CD14-positive monocyte (primary cell): ENCODE measurements around the gene MAPK8IP1. TPM values are rescaled to one million over a fixed set of nuclear protein-coding genes. Genes with fewer than 3 reads are reported as not detected.

Experiments
- DNase-seq, 3 donors: peaks; one replicate each; pipeline ENCODE4 v3.0.0-alpha.2; 2011 to 2022
- H2AFZ ChIP-seq: 2 replicates; pipeline ENCODE4 v1.6.0; 2012; ENCODE audit warnings: mild to moderate bottlenecking, low read depth, low read length, inconsistent platforms; ENCODE audit not compliant: insufficient read depth, poor library complexity, severe bottlenecking
- H3K27ac ChIP-seq, 2 donors: 1 replicate in 1 of 2; 2 replicates in 1 of 2; pipeline ENCODE4 v1.5.1; 2012 to 2013; ENCODE audit warnings: low read length in 2 of 2, control low read depth in 1 of 2, inconsistent platforms in 1 of 2, low read depth in 1 of 2, mild to moderate bottlenecking in 1 of 2
- H3K27me3 ChIP-seq, 2 donors: one replicate each; pipeline versions ENCODE4 v1.6.0 to v1.6.1; 2011 to 2013; ENCODE audit warnings: low read length in 2 of 2; ENCODE audit not compliant: control insufficient read depth in 2 of 2, insufficient read depth in 2 of 2
- H3K36me3 ChIP-seq, 2 donors: replicated peaks in 1 of 2; 1 replicate in 1 of 2; 2 replicates in 1 of 2; pipeline versions ENCODE4 v1.5.1 to v1.6.1; 2012 to 2013; ENCODE audit warnings: low read length in 2 of 2, control low read depth in 1 of 2, inconsistent platforms in 1 of 2, mild to moderate bottlenecking in 1 of 2; ENCODE audit not compliant: insufficient read depth in 2 of 2, control insufficient read depth in 1 of 2
- H3K4me1 ChIP-seq, 2 donors: 1 replicate in 1 of 2; 2 replicates in 1 of 2; pipeline versions ENCODE4 v1.5.1 to v1.6.1; 2012 to 2013; ENCODE audit warnings: low read length in 2 of 2, control low read depth in 1 of 2, inconsistent platforms in 1 of 2, mild to moderate bottlenecking in 1 of 2, moderate library complexity in 1 of 2; ENCODE audit not compliant: insufficient read depth in 2 of 2, control insufficient read depth in 1 of 2
- H3K4me2 ChIP-seq: replicated peaks from 2 replicates; pipeline ENCODE3; 2012; ENCODE audit warnings: low read length, moderate library complexity, mild to moderate bottlenecking; ENCODE audit not compliant: poor library complexity, severe bottlenecking; ENCODE audit errors: extremely low read depth
- H3K4me3 ChIP-seq, 3 experiments: fragments of 200-600 bp in 1 of 3; sonication (generic) in 1 of 3; replicated peaks in 1 of 3; 1 replicate in 2 of 3; 2 replicates in 1 of 3; pipeline ENCODE4 v1.5.1; 2011 to 2013; ENCODE audit warnings: low read length in 3 of 3, mild to moderate bottlenecking in 3 of 3, control low read depth in 2 of 3, low read depth in 2 of 3, inconsistent platforms in 1 of 3, moderate library complexity in 1 of 3
- H3K79me2 ChIP-seq: 2 replicates; pipeline ENCODE4 v1.6.0; 2012; ENCODE audit warnings: mild to moderate bottlenecking, control low read depth, inconsistent platforms, low read length, moderate library complexity; ENCODE audit not compliant: insufficient read depth
- H3K9ac ChIP-seq: 2 replicates; pipeline ENCODE4 v1.6.0; 2017; ENCODE audit warnings: low read length, mild to moderate bottlenecking; ENCODE audit not compliant: insufficient read depth, poor library complexity, severe bottlenecking
- H3K9me3 ChIP-seq, 2 donors: replicated peaks in 1 of 2; 1 replicate in 1 of 2; 2 replicates in 1 of 2; pipeline versions ENCODE4 v1.5.1 to v1.6.1; 2012 to 2013; ENCODE audit warnings: low read length in 2 of 2, control low read depth in 1 of 2; ENCODE audit not compliant: control insufficient read depth in 1 of 2, insufficient read depth in 1 of 2
- H4K20me1 ChIP-seq: 2 replicates; pipeline ENCODE4 v1.6.0; 2012; ENCODE audit warnings: mild to moderate bottlenecking, low read length, control low read depth, moderate library complexity; ENCODE audit not compliant: insufficient read depth
- H3K27ac Mint-ChIP-seq, 7 donors: one replicate each; pipeline ENCODE4 v1.8.0; 2020; ENCODE audit warnings: mild to moderate bottlenecking in 7 of 7, mixed read lengths in 7 of 7, moderate library complexity in 6 of 7, inconsistent platforms in 2 of 7
- H3K27me3 Mint-ChIP-seq, 3 donors: one replicate each; pipeline ENCODE4 v1.8.0; 2021 to 2022; ENCODE audit warnings: low read depth in 3 of 3, mild to moderate bottlenecking in 3 of 3, mixed read lengths in 3 of 3, moderate library complexity in 3 of 3, inconsistent platforms in 1 of 3
- H3K36me3 Mint-ChIP-seq, 2 donors: one replicate each; pipeline ENCODE4 v1.8.0; 2020; ENCODE audit warnings: mixed read lengths in 2 of 2, inconsistent platforms in 1 of 2, mild to moderate bottlenecking in 1 of 2
- H3K4me1 Mint-ChIP-seq: one replicate; pipeline ENCODE4 v1.8.0; 2020; ENCODE audit warnings: mild to moderate bottlenecking, mixed read lengths
- H3K4me3 Mint-ChIP-seq, 2 donors: one replicate each; pipeline ENCODE4 v1.8.0; 2020; ENCODE audit warnings: mild to moderate bottlenecking in 2 of 2, mixed read lengths in 2 of 2, moderate library complexity in 1 of 2
- H3K9me3 Mint-ChIP-seq, 7 donors: one replicate each; pipeline ENCODE4 v1.8.0; 2020 to 2022; ENCODE audit warnings: mixed read lengths in 7 of 7, mild to moderate bottlenecking in 6 of 7, moderate library complexity in 6 of 7, inconsistent platforms in 2 of 7
- CTCF ChIP-seq: fragments of 200-600 bp; IDR thresholded peaks from one replicate; pipeline ENCODE4 v1.8.0; 2022; ENCODE audit warnings: antibody characterized with exemption, mild to moderate bottlenecking
- WGBS: methylation state at CpG from one replicate; pipeline ENCODE4 v1.1.5; 2013; ENCODE audit warnings: missing lambda C conversion rate; ENCODE audit not compliant: insufficient coverage; 5-methylcytosine and 5-hydroxymethylcytosine counted together
- intact Hi-C, 2 donors: fragments of 100-400 bp; cut with micrococcal nuclease; formaldehyde crosslinking; loops; one replicate each; pipeline versions ENCODE4 v1.15.0 to v1.15.1; 2023
- polyA plus RNA-seq, 3 donors: library from polyadenylated mRNA; depleted of rRNA in 1 of 3; unstranded in 2 of 3; stranded (reverse) in 1 of 3; fragments of 300-500 nt in 2 of 3; fragments of >200 nt in 1 of 3; fragmentation: Illumina TruSeq in 2 of 3; gene quantifications; 1 replicate in 2 of 3; 2 replicates in 1 of 3; pipeline ENCODE4 v1.2.3, GENCODE V29; 2012 to 2021

MAPK8IP1 gene
- polyA plus RNA-seq, 3 donors, result 0.93 TPM; not detected in 2

DNA sequence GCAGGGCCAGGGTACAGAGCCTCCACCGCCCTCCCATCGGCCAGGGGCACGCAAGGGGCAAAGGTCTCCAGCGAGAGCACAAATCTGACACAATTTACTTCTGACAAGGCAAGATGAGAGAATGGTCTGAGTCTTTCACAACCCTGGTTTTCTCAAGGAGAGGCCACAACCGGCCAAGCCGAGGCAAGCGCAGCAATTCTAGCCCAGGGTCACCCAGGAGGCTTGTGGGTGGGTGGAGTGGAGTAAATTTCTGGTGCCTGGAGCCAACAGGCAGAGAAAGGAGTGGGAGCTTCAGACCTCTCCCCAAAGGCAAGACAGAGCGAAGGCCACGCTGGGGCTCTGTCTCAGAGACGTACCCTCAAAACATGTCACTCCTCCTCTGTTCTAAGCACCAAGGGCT, 46.3 kb downstream of the MAPK8IP1 start:
- Histone ChIP-seq H3K27ac (peak overlapping the region; percentile 39 to 50), H3K4me3 (no peak overlapping the region), H3K36me3 (peaks cover 30 to 48% of the 10 kb centered on the region in 2 donors), H3K9me3 (no peaks in the 10 kb centered on the region), H2AFZ (no peak overlapping the region), H3K27me3 (no peaks in the 10 kb centered on the region), H3K4me1 (peaks cover 75 to 76% of the 10 kb centered on the region in 2 donors), H3K79me2 (peaks cover 38% of the 10 kb centered on the region), H3K9ac (peak overlapping the region; percentile 42), H4K20me1 (peaks cover 63% of the 10 kb centered on the region), H3K4me2 (no peak overlapping the region)
- Mint-ChIP-seq H3K36me3 (peaks cover 39 to 64% of the 10 kb centered on the region in 2 donors), H3K9me3 (no peaks in the 10 kb centered on the region), H3K27ac (peak overlapping the region; percentile 57 to 80 (median 66)), H3K4me3 (peak overlapping the region; percentile 35 to 37), H3K4me1 (peaks cover 82% of the 10 kb centered on the region), H3K27me3 (no peaks in the 10 kb centered on the region)
- peak in 1 of 3 donors; percentile 3 for DNase-seq
- 100% methylated on average over 3 of the region's 10 CpGs for WGBS
- intact Hi-C loops, result no loop called here
- TF ChIP-seq CTCF, result no peak

DNA sequence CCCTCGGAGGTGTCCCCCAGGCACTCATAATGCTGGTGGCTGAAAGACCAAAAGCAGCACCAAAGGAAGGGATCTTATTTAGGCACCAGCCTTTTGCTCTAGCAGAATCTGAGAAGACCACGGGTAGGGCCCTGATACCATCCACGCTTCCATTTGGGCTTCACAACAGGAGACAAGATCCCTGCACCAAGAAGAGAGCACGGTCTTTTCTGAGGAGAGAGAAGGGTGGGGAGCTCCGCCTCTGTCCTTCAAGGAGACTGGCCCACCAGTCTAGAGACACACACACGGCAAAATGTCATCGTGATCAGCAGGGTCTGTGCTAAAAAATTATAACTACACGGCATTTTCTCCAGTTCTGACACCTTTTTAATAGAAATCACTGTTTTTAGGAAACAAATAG, 46.8 kb downstream of the MAPK8IP1 start:
- Histone ChIP-seq H3K9me3 (no peaks in the 10 kb centered on the region), H3K9ac (peak overlapping the region; percentile 42), H2AFZ (no peak overlapping the region), H3K27me3 (no peaks in the 10 kb centered on the region), H3K79me2 (peaks cover 38% of the 10 kb centered on the region), H3K4me2 (no peak overlapping the region), H3K4me3 (no peak overlapping the region), H3K4me1 (peaks cover 75 to 80% of the 10 kb centered on the region in 2 donors), H3K27ac (peak overlapping the region; percentile 39 to 50), H4K20me1 (peaks cover 63% of the 10 kb centered on the region), H3K36me3 (peaks cover 30 to 53% of the 10 kb centered on the region in 2 donors)
- WGBS, result 86% methylated on average over 4 of the region's 8 CpGs
- intact Hi-C loops, result no loop called here
- H3K4me1 Mint-ChIP-seq, result peaks cover 86% of the 10 kb centered on the region
- no peak for DNase-seq
- no peaks in the 10 kb centered on the region for H3K9me3 Mint-ChIP-seq
- peak overlapping the region; percentile 16 to 37 for H3K4me3 Mint-ChIP-seq
- TF ChIP-seq CTCF, result no peak
- no peaks in the 10 kb centered on the region for H3K27me3 Mint-ChIP-seq
- H3K27ac Mint-ChIP-seq, result peak overlapping the region in 6 of 7 donors; percentile 56 to 80 (median 64)
- H3K36me3 Mint-ChIP-seq, result peaks cover 43 to 69% of the 10 kb centered on the region in 2 donors
